HCT116 (cell line): ENCODE results near the gene TBL1X.

ENCODE experiments used
- EGR1 ChIP-seq: IDR thresholded peaks from 2 replicates; pipeline ENCODE4 v1.6.1; 2012; ENCODE audit warnings: low read depth
- EZH2 ChIP-seq: fragments of 200-600 bp; sonication (generic); IDR thresholded peaks from 2 replicates; pipeline ENCODE4 v1.6.1; 2017; ENCODE audit warnings: antibody characterized with exemption, mixed run types
- JUND ChIP-seq: IDR thresholded peaks from 2 replicates; pipeline ENCODE4 v1.6.1; 2012
- POLR2A ChIP-seq: IDR thresholded peaks from 2 replicates; pipeline ENCODE4 v1.7.0; 2011; ENCODE audit warnings: borderline replicate concordance; ENCODE audit not compliant: insufficient read depth, insufficient read length; ENCODE audit errors: extremely low read depth
- POLR2AphosphoS5 ChIP-seq: IDR thresholded peaks from 2 replicates; pipeline ENCODE4 v1.6.1; 2011; ENCODE audit warnings: mild to moderate bottlenecking, low read depth, low read length, moderate library complexity
- TCF7L2 ChIP-seq: IDR thresholded peaks from 2 replicates; pipeline ENCODE4 v1.7.0; 2011; ENCODE audit warnings: borderline replicate concordance, inconsistent platforms; ENCODE audit not compliant: insufficient read depth, insufficient read length; ENCODE audit errors: extremely low read depth
- ZFX ChIP-seq: fragments of 450-650 bp; IDR thresholded peaks from 2 replicates; pipeline ENCODE4 v1.6.1; 2017
- TF ChIP-seq, protein P1 (sequence below), 3 experiments: fragments of 200-600 bp in 1 of 3; sonication (generic) in 1 of 3; IDR thresholded peaks in 2 of 3; conservative IDR thresholded peaks in 1 of 3; 2 replicates each; pipeline ENCODE4 v1.5.1; 2012 to 2017; ENCODE audit warnings: low read depth in 2 of 3, low read length in 2 of 3, antibody characterized with exemption in 1 of 3, borderline replicate concordance in 1 of 3, control low read depth in 1 of 3, mild to moderate bottlenecking in 1 of 3, mixed read lengths in 1 of 3, mixed run types in 1 of 3, moderate library complexity in 1 of 3; ENCODE audit not compliant: insufficient read depth in 1 of 3
- TF ChIP-seq, protein P2 (sequence below): IDR thresholded peaks from 2 replicates; pipeline ENCODE4 v1.6.1; 2012
- TF ChIP-seq, protein P3 (sequence below): IDR thresholded peaks from 2 replicates; pipeline ENCODE4 v1.6.1; 2012; ENCODE audit warnings: low read depth
- TF ChIP-seq, protein P4 (sequence below): IDR thresholded peaks from 2 replicates; pipeline ENCODE4 v1.6.1; 2012

DNA sequence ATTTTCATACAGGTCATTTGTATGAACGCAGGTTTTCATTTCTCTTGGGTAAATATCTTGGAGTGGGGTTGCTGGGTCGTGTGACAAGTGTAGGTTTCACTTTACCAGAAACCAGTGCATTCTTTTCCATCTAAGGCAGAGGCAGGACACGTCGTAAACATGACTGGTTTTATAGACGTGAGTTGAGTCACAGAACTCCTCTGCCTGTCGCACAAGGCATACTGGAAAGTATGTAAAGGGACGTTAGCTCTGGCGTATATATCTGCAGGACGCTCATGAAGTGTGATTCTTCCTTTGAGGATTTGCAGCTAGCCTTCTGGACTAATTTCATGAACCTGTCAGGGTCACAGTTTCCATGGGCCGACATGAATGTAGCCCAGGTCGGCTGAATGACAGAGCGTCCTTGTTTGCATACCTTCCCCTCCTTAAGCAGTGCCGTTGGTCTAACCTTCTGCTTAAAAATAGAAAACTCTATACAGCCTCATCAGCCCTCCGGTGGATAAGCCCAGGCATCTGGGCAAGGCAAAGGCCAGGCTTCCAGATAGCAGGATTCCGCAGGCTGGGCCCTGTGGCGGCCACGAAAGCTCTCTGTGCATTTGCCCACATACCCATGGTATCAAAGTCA lies 194.8 kb downstream of the TBL1X start:
- TF ChIP-seq, protein P1, sequence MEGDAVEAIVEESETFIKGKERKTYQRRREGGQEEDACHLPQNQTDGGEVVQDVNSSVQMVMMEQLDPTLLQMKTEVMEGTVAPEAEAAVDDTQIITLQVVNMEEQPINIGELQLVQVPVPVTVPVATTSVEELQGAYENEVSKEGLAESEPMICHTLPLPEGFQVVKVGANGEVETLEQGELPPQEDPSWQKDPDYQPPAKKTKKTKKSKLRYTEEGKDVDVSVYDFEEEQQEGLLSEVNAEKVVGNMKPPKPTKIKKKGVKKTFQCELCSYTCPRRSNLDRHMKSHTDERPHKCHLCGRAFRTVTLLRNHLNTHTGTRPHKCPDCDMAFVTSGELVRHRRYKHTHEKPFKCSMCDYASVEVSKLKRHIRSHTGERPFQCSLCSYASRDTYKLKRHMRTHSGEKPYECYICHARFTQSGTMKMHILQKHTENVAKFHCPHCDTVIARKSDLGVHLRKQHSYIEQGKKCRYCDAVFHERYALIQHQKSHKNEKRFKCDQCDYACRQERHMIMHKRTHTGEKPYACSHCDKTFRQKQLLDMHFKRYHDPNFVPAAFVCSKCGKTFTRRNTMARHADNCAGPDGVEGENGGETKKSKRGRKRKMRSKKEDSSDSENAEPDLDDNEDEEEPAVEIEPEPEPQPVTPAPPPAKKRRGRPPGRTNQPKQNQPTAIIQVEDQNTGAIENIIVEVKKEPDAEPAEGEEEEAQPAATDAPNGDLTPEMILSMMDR (IDR thresholded peaks at IDR 0.05 in 2 of 3, conservative IDR thresholded peaks at IDR 0.05 in 1 of 3; ENCODE audit: borderline replicate concordance in 1 of 3, insufficient read depth in 1 of 3, low read depth in 2 of 3, low read length in 2 of 3) = no peak
- TF ChIP-seq, protein P2, sequence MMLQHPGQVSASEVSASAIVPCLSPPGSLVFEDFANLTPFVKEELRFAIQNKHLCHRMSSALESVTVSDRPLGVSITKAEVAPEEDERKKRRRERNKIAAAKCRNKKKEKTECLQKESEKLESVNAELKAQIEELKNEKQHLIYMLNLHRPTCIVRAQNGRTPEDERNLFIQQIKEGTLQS = no peak
- TF ChIP-seq, protein P3, sequence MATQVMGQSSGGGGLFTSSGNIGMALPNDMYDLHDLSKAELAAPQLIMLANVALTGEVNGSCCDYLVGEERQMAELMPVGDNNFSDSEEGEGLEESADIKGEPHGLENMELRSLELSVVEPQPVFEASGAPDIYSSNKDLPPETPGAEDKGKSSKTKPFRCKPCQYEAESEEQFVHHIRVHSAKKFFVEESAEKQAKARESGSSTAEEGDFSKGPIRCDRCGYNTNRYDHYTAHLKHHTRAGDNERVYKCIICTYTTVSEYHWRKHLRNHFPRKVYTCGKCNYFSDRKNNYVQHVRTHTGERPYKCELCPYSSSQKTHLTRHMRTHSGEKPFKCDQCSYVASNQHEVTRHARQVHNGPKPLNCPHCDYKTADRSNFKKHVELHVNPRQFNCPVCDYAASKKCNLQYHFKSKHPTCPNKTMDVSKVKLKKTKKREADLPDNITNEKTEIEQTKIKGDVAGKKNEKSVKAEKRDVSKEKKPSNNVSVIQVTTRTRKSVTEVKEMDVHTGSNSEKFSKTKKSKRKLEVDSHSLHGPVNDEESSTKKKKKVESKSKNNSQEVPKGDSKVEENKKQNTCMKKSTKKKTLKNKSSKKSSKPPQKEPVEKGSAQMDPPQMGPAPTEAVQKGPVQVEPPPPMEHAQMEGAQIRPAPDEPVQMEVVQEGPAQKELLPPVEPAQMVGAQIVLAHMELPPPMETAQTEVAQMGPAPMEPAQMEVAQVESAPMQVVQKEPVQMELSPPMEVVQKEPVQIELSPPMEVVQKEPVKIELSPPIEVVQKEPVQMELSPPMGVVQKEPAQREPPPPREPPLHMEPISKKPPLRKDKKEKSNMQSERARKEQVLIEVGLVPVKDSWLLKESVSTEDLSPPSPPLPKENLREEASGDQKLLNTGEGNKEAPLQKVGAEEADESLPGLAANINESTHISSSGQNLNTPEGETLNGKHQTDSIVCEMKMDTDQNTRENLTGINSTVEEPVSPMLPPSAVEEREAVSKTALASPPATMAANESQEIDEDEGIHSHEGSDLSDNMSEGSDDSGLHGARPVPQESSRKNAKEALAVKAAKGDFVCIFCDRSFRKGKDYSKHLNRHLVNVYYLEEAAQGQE = no peak
- TF ChIP-seq TCF7L2 = no peak
- no peak for TF ChIP-seq POLR2A
- TF ChIP-seq, protein P4, sequence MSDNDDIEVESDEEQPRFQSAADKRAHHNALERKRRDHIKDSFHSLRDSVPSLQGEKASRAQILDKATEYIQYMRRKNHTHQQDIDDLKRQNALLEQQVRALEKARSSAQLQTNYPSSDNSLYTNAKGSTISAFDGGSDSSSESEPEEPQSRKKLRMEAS = no peak
- TF ChIP-seq JUND = no peak
- no peak for TF ChIP-seq EGR1
- TF ChIP-seq POLR2AphosphoS5 = no peak
- TF ChIP-seq EZH2 = no peak
- no peak for TF ChIP-seq ZFX
